GM19240 (cell line): ENCODE data around the gene PDZK1.
"Not testable (repeated sequence)": the region's sequence is repeated elsewhere in the genome, so short reads cannot be mapped to it uniquely, and the experiment has no call there.

Source experiments
- DNase-seq: peaks from one replicate; pipeline ENCODE4 v3.0.0; 2011; ENCODE audit warnings: low spot score; ENCODE audit not compliant: insufficient read length

Gene PDZK1

GRCh38 chr1:145656245-145656943 is 50.8 kb downstream of the PDZK1 start:
- DNase-seq, result not testable (repeated sequence)

- DNase-seq, result not testable (repeated sequence)
Observed at GRCh38 chr1:145643990-145644389, 63.2 kb downstream of the PDZK1 start.

- DNase-seq, result not testable (repeated sequence)
Observed at GRCh38 chr1:145641886-145642285, 65.3 kb downstream of the PDZK1 start.

GRCh38 chr1:145636237-145636636 is 70.9 kb downstream of the PDZK1 start:
- DNase-seq, result not testable (repeated sequence)

GRCh38 chr1:145622177-145622576 is 85.0 kb downstream of the PDZK1 start:
- DNase-seq, result not testable (repeated sequence)
